CD14-positive monocyte (primary cell): ENCODE results near the gene APBA2. TPM values are rescaled to one million over a fixed set of nuclear protein-coding genes. Genes with fewer than 3 reads are reported as not detected.

ENCODE experiments used
- DNase-seq, 3 donors: peaks; one replicate each; pipeline ENCODE4 v3.0.0-alpha.2; 2011 to 2022
- H2AFZ ChIP-seq: 2 replicates; pipeline ENCODE4 v1.6.0; 2012; ENCODE audit warnings: mild to moderate bottlenecking, low read depth, low read length, inconsistent platforms; ENCODE audit not compliant: insufficient read depth, poor library complexity, severe bottlenecking
- H3K27ac ChIP-seq, 2 donors: 1 replicate in 1 of 2; 2 replicates in 1 of 2; pipeline ENCODE4 v1.5.1; 2012 to 2013; ENCODE audit warnings: low read length in 2 of 2, control low read depth in 1 of 2, inconsistent platforms in 1 of 2, low read depth in 1 of 2, mild to moderate bottlenecking in 1 of 2
- H3K27me3 ChIP-seq, 2 donors: one replicate each; pipeline versions ENCODE4 v1.6.0 to v1.6.1; 2011 to 2013; ENCODE audit warnings: low read length in 2 of 2; ENCODE audit not compliant: control insufficient read depth in 2 of 2, insufficient read depth in 2 of 2
- H3K36me3 ChIP-seq, 2 donors: replicated peaks in 1 of 2; 1 replicate in 1 of 2; 2 replicates in 1 of 2; pipeline versions ENCODE4 v1.5.1 to v1.6.1; 2012 to 2013; ENCODE audit warnings: low read length in 2 of 2, control low read depth in 1 of 2, inconsistent platforms in 1 of 2, mild to moderate bottlenecking in 1 of 2; ENCODE audit not compliant: insufficient read depth in 2 of 2, control insufficient read depth in 1 of 2
- H3K4me1 ChIP-seq, 2 donors: 1 replicate in 1 of 2; 2 replicates in 1 of 2; pipeline versions ENCODE4 v1.5.1 to v1.6.1; 2012 to 2013; ENCODE audit warnings: low read length in 2 of 2, control low read depth in 1 of 2, inconsistent platforms in 1 of 2, mild to moderate bottlenecking in 1 of 2, moderate library complexity in 1 of 2; ENCODE audit not compliant: insufficient read depth in 2 of 2, control insufficient read depth in 1 of 2
- H3K4me2 ChIP-seq: replicated peaks from 2 replicates; pipeline ENCODE3; 2012; ENCODE audit warnings: low read length, moderate library complexity, mild to moderate bottlenecking; ENCODE audit not compliant: poor library complexity, severe bottlenecking; ENCODE audit errors: extremely low read depth
- H3K4me3 ChIP-seq, 3 experiments: fragments of 200-600 bp in 1 of 3; sonication (generic) in 1 of 3; replicated peaks in 1 of 3; 1 replicate in 2 of 3; 2 replicates in 1 of 3; pipeline ENCODE4 v1.5.1; 2011 to 2013; ENCODE audit warnings: low read length in 3 of 3, mild to moderate bottlenecking in 3 of 3, control low read depth in 2 of 3, low read depth in 2 of 3, inconsistent platforms in 1 of 3, moderate library complexity in 1 of 3
- H3K79me2 ChIP-seq: 2 replicates; pipeline ENCODE4 v1.6.0; 2012; ENCODE audit warnings: mild to moderate bottlenecking, control low read depth, inconsistent platforms, low read length, moderate library complexity; ENCODE audit not compliant: insufficient read depth
- H3K9ac ChIP-seq: 2 replicates; pipeline ENCODE4 v1.6.0; 2017; ENCODE audit warnings: low read length, mild to moderate bottlenecking; ENCODE audit not compliant: insufficient read depth, poor library complexity, severe bottlenecking
- H3K9me3 ChIP-seq, 2 donors: replicated peaks in 1 of 2; 1 replicate in 1 of 2; 2 replicates in 1 of 2; pipeline versions ENCODE4 v1.5.1 to v1.6.1; 2012 to 2013; ENCODE audit warnings: low read length in 2 of 2, control low read depth in 1 of 2; ENCODE audit not compliant: control insufficient read depth in 1 of 2, insufficient read depth in 1 of 2
- H4K20me1 ChIP-seq: 2 replicates; pipeline ENCODE4 v1.6.0; 2012; ENCODE audit warnings: mild to moderate bottlenecking, low read length, control low read depth, moderate library complexity; ENCODE audit not compliant: insufficient read depth
- H3K27ac Mint-ChIP-seq, 7 donors: one replicate each; pipeline ENCODE4 v1.8.0; 2020; ENCODE audit warnings: mild to moderate bottlenecking in 7 of 7, mixed read lengths in 7 of 7, moderate library complexity in 6 of 7, inconsistent platforms in 2 of 7
- H3K27me3 Mint-ChIP-seq, 3 donors: one replicate each; pipeline ENCODE4 v1.8.0; 2021 to 2022; ENCODE audit warnings: low read depth in 3 of 3, mild to moderate bottlenecking in 3 of 3, mixed read lengths in 3 of 3, moderate library complexity in 3 of 3, inconsistent platforms in 1 of 3
- H3K36me3 Mint-ChIP-seq, 2 donors: one replicate each; pipeline ENCODE4 v1.8.0; 2020; ENCODE audit warnings: mixed read lengths in 2 of 2, inconsistent platforms in 1 of 2, mild to moderate bottlenecking in 1 of 2
- H3K4me1 Mint-ChIP-seq: one replicate; pipeline ENCODE4 v1.8.0; 2020; ENCODE audit warnings: mild to moderate bottlenecking, mixed read lengths
- H3K4me3 Mint-ChIP-seq, 2 donors: one replicate each; pipeline ENCODE4 v1.8.0; 2020; ENCODE audit warnings: mild to moderate bottlenecking in 2 of 2, mixed read lengths in 2 of 2, moderate library complexity in 1 of 2
- H3K9me3 Mint-ChIP-seq, 7 donors: one replicate each; pipeline ENCODE4 v1.8.0; 2020 to 2022; ENCODE audit warnings: mixed read lengths in 7 of 7, mild to moderate bottlenecking in 6 of 7, moderate library complexity in 6 of 7, inconsistent platforms in 2 of 7
- CTCF ChIP-seq: fragments of 200-600 bp; IDR thresholded peaks from one replicate; pipeline ENCODE4 v1.8.0; 2022; ENCODE audit warnings: antibody characterized with exemption, mild to moderate bottlenecking
- WGBS: methylation state at CpG from one replicate; pipeline ENCODE4 v1.1.5; 2013; ENCODE audit warnings: missing lambda C conversion rate; ENCODE audit not compliant: insufficient coverage; 5-methylcytosine and 5-hydroxymethylcytosine counted together
- intact Hi-C, 2 donors: fragments of 100-400 bp; cut with micrococcal nuclease; formaldehyde crosslinking; loops; one replicate each; pipeline versions ENCODE4 v1.15.0 to v1.15.1; 2023
- polyA plus RNA-seq, 3 donors: library from polyadenylated mRNA; depleted of rRNA in 1 of 3; unstranded in 2 of 3; stranded (reverse) in 1 of 3; fragments of 300-500 nt in 2 of 3; fragments of >200 nt in 1 of 3; fragmentation: Illumina TruSeq in 2 of 3; gene quantifications; 1 replicate in 2 of 3; 2 replicates in 1 of 3; pipeline ENCODE4 v1.2.3, GENCODE V29; 2012 to 2021

The APBA2 gene
- polyA plus RNA-seq, 3 donors: 0.30 TPM; not detected in 2

- no peak overlapping the region for H3K9ac ChIP-seq
- peaks cover 2% of the 10 kb centered on the region for H3K4me1 Mint-ChIP-seq
- no peak overlapping the region for H3K27ac Mint-ChIP-seq
- no peak overlapping the region for H3K27ac ChIP-seq
- no peak overlapping the region for H2AFZ ChIP-seq
- peaks cover 0 to 9% (median 0%) of the 10 kb centered on the region in 7 donors for H3K9me3 Mint-ChIP-seq
- TF ChIP-seq CTCF: no peak
- no peaks in the 10 kb centered on the region for H3K4me1 ChIP-seq
- H3K4me2 ChIP-seq: no peak overlapping the region
- no peaks in the 10 kb centered on the region for H3K36me3 Mint-ChIP-seq
- no peak for DNase-seq
- H3K27me3 ChIP-seq: no peaks in the 10 kb centered on the region
- no peaks in the 10 kb centered on the region for H3K36me3 ChIP-seq
- intact Hi-C loops: no loop called here
- no peaks in the 10 kb centered on the region for H3K79me2 ChIP-seq
- H3K4me3 ChIP-seq: no peak overlapping the region
- 84% methylated on average over 6 of the region's 9 CpGs for WGBS
- H3K4me3 Mint-ChIP-seq: no peak overlapping the region
- H3K9me3 ChIP-seq: no peaks in the 10 kb centered on the region
- no peaks in the 10 kb centered on the region for H4K20me1 ChIP-seq
- H3K27me3 Mint-ChIP-seq: peaks cover 2 to 7% (median 5%) of the 10 kb centered on the region in 3 donors
Observed at GRCh38 chr15:28986108-28986507, 100.3 kb downstream of the APBA2 start.

DNA sequence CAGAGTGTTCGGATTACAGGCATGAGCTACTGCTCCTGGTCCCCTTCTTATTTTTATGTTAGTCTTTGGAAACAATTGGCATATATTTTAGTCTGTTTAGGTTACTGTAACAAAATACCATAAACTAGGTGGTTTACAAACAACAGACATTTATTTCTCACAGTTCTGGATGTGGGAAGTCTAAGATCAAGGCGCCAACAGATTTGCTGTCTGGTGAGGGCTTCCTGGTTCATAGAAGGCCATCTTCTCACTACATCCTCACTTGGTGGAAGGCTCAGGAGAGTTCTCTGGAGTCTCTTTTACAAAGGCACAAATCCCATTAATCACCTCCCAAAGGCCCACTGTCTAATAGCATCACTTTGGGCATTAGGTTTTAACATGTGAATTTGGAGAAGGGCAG lies 101.0 kb downstream of the APBA2 start:
- intact Hi-C loops: no loop called here
- Mint-ChIP-seq H3K27ac (no peak overlapping the region), H3K36me3 (no peaks in the 10 kb centered on the region), H3K27me3 (peaks cover 3 to 6% (median 5%) of the 10 kb centered on the region in 3 donors), H3K9me3 (peaks cover 0 to 9% (median 0%) of the 10 kb centered on the region in 7 donors), H3K4me1 (peaks cover 2% of the 10 kb centered on the region), H3K4me3 (no peak overlapping the region)
- H3K4me3 ChIP-seq: no peak overlapping the region
- no peak overlapping the region for H3K9ac ChIP-seq
- H3K79me2 ChIP-seq: no peaks in the 10 kb centered on the region
- no peaks in the 10 kb centered on the region for H3K27me3 ChIP-seq
- no peak overlapping the region for H2AFZ ChIP-seq
- no peak overlapping the region for H3K4me2 ChIP-seq
- H3K4me1 ChIP-seq: no peaks in the 10 kb centered on the region
- no CpG with 5 or more reads among the region's 2 CpGs for WGBS
- DNase-seq: no peak
- H3K9me3 ChIP-seq: no peaks in the 10 kb centered on the region
- no peak for TF ChIP-seq CTCF
- no peak overlapping the region for H3K27ac ChIP-seq
- no peaks in the 10 kb centered on the region for H3K36me3 ChIP-seq
- no peaks in the 10 kb centered on the region for H4K20me1 ChIP-seq
